HEK293T (cell line): ENCODE measurements around the gene AP2A2.

Source experiments
- CTCF ChIA-PET: fragments of 350-600 bp; formaldehyde crosslinking; extraction: SDS; loops from one replicate; lab custom pipeline; 2021; ENCODE audit warnings: antibody characterized with exemption, inconsistent platforms; lab: Yijun Ruan, JAX
- POLR2A ChIA-PET: fragments of 350-600 bp; formaldehyde crosslinking; extraction: SDS; loops from one replicate; lab custom pipeline; 2020; ENCODE audit warnings: antibody characterized with exemption, inconsistent platforms; lab: Yijun Ruan, JAX
- DNase-seq: peaks from one replicate; pipeline ENCODE4 v3.0.0; 2012; ENCODE audit warnings: mixed read lengths; ENCODE audit errors: extremely low spot score
- ARNT ChIP-seq: fragments of 450-650 bp; IDR thresholded peaks from 2 replicates; pipeline ENCODE4 v1.6.1; 2017; ENCODE audit warnings: mild to moderate bottlenecking
- BHLHE40 ChIP-seq: fragments of 450-650 bp; IDR thresholded peaks from 2 replicates; pipeline ENCODE4 v1.6.1; 2016; ENCODE audit warnings: mild to moderate bottlenecking, moderate library complexity, borderline replicate concordance
- CTBP1 ChIP-seq: fragments of 450-650 bp; IDR thresholded peaks from 2 replicates; pipeline ENCODE4 v1.6.1; 2016; ENCODE audit warnings: borderline replicate concordance
- ELF4 ChIP-seq: fragments of 450-650 bp; IDR thresholded peaks from 2 replicates; pipeline ENCODE4 v1.6.1; 2017; ENCODE audit warnings: antibody characterized with exemption
- FOXA1 ChIP-seq: fragments of 450-650 bp; IDR thresholded peaks from 2 replicates; pipeline ENCODE4 v1.6.1; 2016; ENCODE audit warnings: mild to moderate bottlenecking
- FOXK2 ChIP-seq: fragments of 450-650 bp; IDR thresholded peaks from 2 replicates; pipeline ENCODE4 v1.6.1; 2016; ENCODE audit warnings: mild to moderate bottlenecking
- FOXM1 ChIP-seq: fragments of 450-650 bp; IDR thresholded peaks from 2 replicates; pipeline ENCODE4 v1.6.1; 2017; ENCODE audit warnings: mild to moderate bottlenecking, borderline replicate concordance
- HDGF ChIP-seq: fragments of 450-650 bp; IDR thresholded peaks from 2 replicates; pipeline ENCODE4 v1.6.1; 2017; ENCODE audit warnings: antibody characterized with exemption, borderline replicate concordance
- L3MBTL2 ChIP-seq: fragments of 450-650 bp; conservative IDR thresholded peaks from 2 replicates; pipeline ENCODE4 v1.6.1; 2016; ENCODE audit warnings: mild to moderate bottlenecking
- LEF1 ChIP-seq: fragments of 450-650 bp; IDR thresholded peaks from 2 replicates; pipeline ENCODE4 v1.6.1; 2017; ENCODE audit warnings: mild to moderate bottlenecking, borderline replicate concordance
- NFRKB ChIP-seq: fragments of 450-650 bp; IDR thresholded peaks from 2 replicates; pipeline ENCODE4 v1.6.1; 2016; ENCODE audit warnings: mild to moderate bottlenecking, moderate library complexity
- PKNOX1 ChIP-seq: fragments of 450-650 bp; IDR thresholded peaks from 2 replicates; pipeline ENCODE4 v1.6.1; 2016
- SP1 ChIP-seq: fragments of 450-650 bp; IDR thresholded peaks from 2 replicates; pipeline ENCODE4 v1.6.1; 2017
- SUZ12 ChIP-seq: fragments of 450-650 bp; IDR thresholded peaks from 2 replicates; pipeline ENCODE4 v1.6.1; 2016; ENCODE audit warnings: mild to moderate bottlenecking
- TARDBP ChIP-seq: fragments of 450-650 bp; IDR thresholded peaks from 2 replicates; pipeline ENCODE4 v1.6.1; 2016
- ZNF384 ChIP-seq: fragments of 450-650 bp; IDR thresholded peaks from 2 replicates; pipeline ENCODE4 v1.6.1; 2016

AP2A2 gene

DNA sequence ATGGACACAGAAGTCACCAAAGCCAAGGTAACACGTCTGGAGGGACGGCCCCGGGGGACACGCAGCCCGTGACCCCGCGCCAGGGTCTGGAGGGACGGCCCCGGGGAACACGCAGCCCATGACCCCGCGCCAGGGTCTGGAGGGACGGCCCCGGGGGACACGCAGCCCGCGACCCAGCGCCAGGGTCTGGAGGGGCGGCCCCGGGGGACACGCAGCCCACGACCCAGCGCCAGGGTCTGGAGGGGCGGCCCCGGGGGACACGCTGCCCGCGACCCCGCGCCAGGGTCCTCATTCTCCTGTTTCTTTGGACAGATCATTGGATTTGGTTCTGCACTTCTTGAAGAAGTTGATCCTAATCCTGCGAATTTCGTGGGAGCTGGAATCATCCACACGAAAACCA lies 83.7 kb downstream of the AP2A2 start:
- no peak for DNase-seq
- ChIA-PET POLR2A (no interaction called here), CTCF (no interaction called here)
- no peak for TF ChIP-seq BHLHE40
- no peak for TF ChIP-seq FOXM1
- no peak for TF ChIP-seq FOXK2
- no peak for TF ChIP-seq L3MBTL2
- TF ChIP-seq ARNT: no peak
- no peak for TF ChIP-seq HDGF
- no peak for TF ChIP-seq ELF4
- TF ChIP-seq TARDBP: no peak
- no peak for TF ChIP-seq PKNOX1
- no peak for TF ChIP-seq CTBP1
- no peak for TF ChIP-seq LEF1
- TF ChIP-seq SP1: no peak
- TF ChIP-seq ZNF384: no peak

DNA sequence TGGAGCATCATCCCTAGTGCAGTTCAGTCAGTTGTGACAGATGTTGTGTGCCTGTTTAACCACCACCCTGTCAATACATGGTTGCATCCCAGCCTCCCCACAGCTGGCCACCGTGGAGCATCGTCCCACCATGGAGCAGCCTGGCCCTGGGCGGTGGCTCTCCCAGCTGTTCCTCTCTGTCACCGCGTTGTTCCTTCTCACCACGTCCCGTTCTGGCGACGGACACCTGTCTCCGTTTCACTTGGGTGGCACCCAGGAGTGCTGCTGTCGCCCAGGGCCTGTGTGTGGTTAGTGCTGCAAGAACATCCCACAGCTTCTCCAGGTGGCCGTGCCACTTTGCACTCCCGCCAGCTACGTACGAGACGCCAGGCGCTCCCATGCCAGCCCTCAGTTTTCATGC lies 84.3 kb downstream of the AP2A2 start:
- ChIA-PET POLR2A (no interaction called here), CTCF (no interaction called here)
- no peak for TF ChIP-seq FOXM1
- no peak for TF ChIP-seq ELF4
- no peak for TF ChIP-seq ZNF384
- TF ChIP-seq SP1: no peak
- no peak for TF ChIP-seq HDGF
- no peak for TF ChIP-seq ARNT
- no peak for TF ChIP-seq FOXA1
- no peak for TF ChIP-seq LEF1
- no peak for TF ChIP-seq NFRKB
- TF ChIP-seq FOXK2: no peak
- no peak for DNase-seq

GRCh38 chr11:1010551-1011319 lies 85.1 kb downstream of the AP2A2 start:
- POLR2A ChIA-PET: no interaction called here
- no peak for DNase-seq
- TF ChIP-seq L3MBTL2 (no peak), FOXA1 (no peak), PKNOX1 (no peak), LEF1 (no peak), HDGF (no peak), ARNT (no peak), SUZ12 (no peak), FOXM1 (no peak), TARDBP (no peak), SP1 (no peak), ZNF384 (no peak), ELF4 (no peak), NFRKB (no peak), BHLHE40 (no peak), CTBP1 (no peak), FOXK2 (no peak)
- CTCF ChIA-PET: no interaction called here

DNA sequence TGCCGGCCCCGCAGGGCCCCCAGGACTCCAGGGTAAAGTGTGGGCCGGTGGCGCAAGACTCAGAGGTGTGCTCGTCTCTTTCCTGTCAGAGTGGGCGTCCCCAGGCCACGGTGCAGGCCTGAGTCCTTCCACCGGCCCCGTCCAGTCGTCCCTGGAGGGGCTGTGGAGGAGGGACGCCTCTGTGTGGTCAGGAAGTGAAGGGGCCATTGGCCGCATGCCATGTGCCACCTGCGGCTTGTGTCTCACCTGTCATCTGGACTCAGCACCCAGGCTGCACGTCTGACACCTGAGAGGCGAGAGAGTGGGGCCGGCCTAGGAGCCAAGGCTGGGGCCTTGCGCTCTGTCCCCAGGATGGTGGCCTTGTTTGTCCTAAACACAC lies 85.6 kb downstream of the AP2A2 start:
- no peak for DNase-seq
- ChIA-PET POLR2A (no interaction called here), CTCF (no interaction called here)
- TF ChIP-seq FOXK2: no peak
- no peak for TF ChIP-seq SP1
- TF ChIP-seq ARNT: no peak
- TF ChIP-seq L3MBTL2: no peak
- TF ChIP-seq LEF1: no peak
- TF ChIP-seq PKNOX1: no peak
- no peak for TF ChIP-seq BHLHE40
- TF ChIP-seq CTBP1: no peak
- no peak for TF ChIP-seq HDGF
- no peak for TF ChIP-seq TARDBP
- no peak for TF ChIP-seq NFRKB
- TF ChIP-seq ZNF384: no peak
- TF ChIP-seq FOXA1: no peak
- no peak for TF ChIP-seq ELF4
- no peak for TF ChIP-seq FOXM1
- TF ChIP-seq SUZ12: no peak

DNA sequence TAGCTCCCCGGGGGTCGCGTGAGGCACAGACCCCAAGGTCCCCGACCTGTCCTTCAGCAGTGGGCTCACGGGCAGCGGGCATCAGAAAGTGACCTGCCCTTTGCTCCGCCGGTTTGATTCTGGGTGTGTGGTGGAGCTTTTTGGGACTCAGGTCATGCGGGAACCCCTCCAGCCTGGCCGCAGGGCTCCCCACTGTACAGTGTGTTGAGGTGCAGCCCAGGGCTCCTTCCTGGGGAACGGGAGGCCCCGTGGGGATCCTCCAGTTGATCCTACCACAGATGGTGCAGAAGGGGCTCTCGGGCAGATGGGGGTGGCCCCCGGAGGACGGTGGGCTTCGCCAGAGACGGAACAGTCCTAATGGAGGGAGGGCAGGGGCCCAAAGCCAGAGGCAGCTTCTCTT lies 86.6 kb downstream of the AP2A2 start:
- ChIA-PET POLR2A (no interaction called here), CTCF (no interaction called here)

More for the DNA sequence above, 86.6 kb downstream of the AP2A2 start:
- TF ChIP-seq ELF4 (no peak), NFRKB (no peak), LEF1 (no peak), FOXA1 (no peak), ARNT (no peak)
- DNase-seq: no peak
